ENCODE data around the gene CFAP20DC. TPM values are rescaled to one million over a fixed set of nuclear protein-coding genes. Genes with fewer than 3 reads are reported as not detected.

CFAP20DC gene
- total and polyA plus RNA-seq, 2 of the 8 experiments (the other 6 are each of a cell fraction or from before 2014, with no cell fraction given): 2.2 to 2.8 TPM

GRCh38 chr3:58751882-58752567 lies 297.8 kb downstream of the CFAP20DC start:
- Histone ChIP-seq H3K79me2 (ENCODE audit: control insufficient read depth in 1 of 2, insufficient read depth in 2 of 2, low read length in 2 of 2) (no peaks in the 10 kb centered on the region), H3K79me1 (ENCODE audit: low read depth, low read length) (no peaks in the 10 kb centered on the region), H4K20me1 (replicated peaks in 1 of 2; ENCODE audit: control insufficient read depth in 1 of 2, insufficient read depth in 2 of 2, low read length in 2 of 2) (peaks cover 0 to 2% of the 10 kb centered on the region in 2 experiments), H2AFZ (ENCODE audit: low read length) (no peak overlapping the region), H2BK15ac (ENCODE audit: low read length) (no peak overlapping the region), H2BK20ac (ENCODE audit: low read length) (no peak overlapping the region), H3K4me3 (ENCODE audit: extremely low read depth in 1 of 4, insufficient read depth in 2 of 4, low read depth in 3 of 4, low read length in 4 of 4) (no peak overlapping the region), H4K5ac (ENCODE audit: insufficient read length, low read depth, low read length) (no peak overlapping the region), H3K56ac (replicated peaks; ENCODE audit: insufficient read length, low read depth, low read length) (no peak overlapping the region), H3K9ac (replicated peaks in 1 of 4; ENCODE audit: extremely low read depth in 1 of 4, low read depth in 3 of 4, low read length in 3 of 4) (no peak overlapping the region), H2AK5ac (ENCODE audit: low read depth, low read length) (no peak overlapping the region), H3K14ac (ENCODE audit: insufficient read length) (no peak overlapping the region), H3K18ac (ENCODE audit: extremely low read depth, low read length) (no peak overlapping the region), H3K4me1 (replicated peaks in 1 of 4; ENCODE audit: control insufficient read depth in 3 of 4, insufficient read depth in 4 of 4, low read length in 3 of 4) (no peaks in the 10 kb centered on the region), H4K91ac (replicated peaks; ENCODE audit: insufficient read length, low read length) (no peak overlapping the region), H3K36me3 (ENCODE audit: control insufficient read depth in 2 of 4, insufficient read depth in 4 of 4, low read length in 3 of 4) (no peaks in the 10 kb centered on the region), H3K23ac (ENCODE audit: insufficient read length) (no peak overlapping the region), H3K4ac (replicated peaks; ENCODE audit: insufficient read length, low read depth, low read length) (no peak overlapping the region), H4K8ac (ENCODE audit: extremely low read depth, insufficient read depth, low read length) (no peak overlapping the region), H2BK5ac (ENCODE audit: low read depth, low read length) (no peak overlapping the region), H3K27me3 (replicated peaks in 1 of 4; ENCODE audit: control insufficient read depth in 3 of 4, extremely low read depth in 1 of 4, insufficient read depth in 3 of 4, low read length in 3 of 4) (no peaks in the 10 kb centered on the region), H3K4me2 (ENCODE audit: insufficient read depth in 1 of 2, low read depth in 2 of 2, low read length in 2 of 2) (no peak overlapping the region), H3K23me2 (ENCODE audit: low read depth, low read length) (no peaks in the 10 kb centered on the region), H3K27ac (ENCODE audit: low read depth, low read length) (no peak overlapping the region), H2BK120ac (replicated peaks; ENCODE audit: low read depth, low read length) (no peak overlapping the region), H3K9me3 (ENCODE audit: insufficient read depth in 2 of 2, low read depth in 1 of 2, low read length in 1 of 2) (no peaks in the 10 kb centered on the region), H2BK12ac (ENCODE audit: low read depth, low read length) (no peak overlapping the region)
- POLR2A ChIA-PET (ENCODE audit: partially characterized antibody): no interaction called here
- CTCF ChIA-PET (ENCODE audit: partially characterized antibody): no interaction called here
- no peak for DNase-seq (ENCODE audit: low read depth in 1 of 2, low spot score in 2 of 2)
- TF ChIP-seq CREB1 (IDR thresholded peaks at IDR 0.05) (no peak), PHF8 (conservative IDR thresholded peaks at IDR 0.05; ENCODE audit: low read depth, low read length) (no peak), RXRA (IDR thresholded peaks at IDR 0.05; ENCODE audit: insufficient read depth, low read depth, low read length) (no peak), SIN3A (conservative IDR thresholded peaks at IDR 0.05 in 1 of 2, IDR thresholded peaks at IDR 0.05 in 1 of 2; ENCODE audit: low read depth in 1 of 2, low read length in 2 of 2) (no peak), CBX8 (IDR thresholded peaks at IDR 0.05; ENCODE audit: borderline replicate concordance, low read depth, low read length) (no peak), CEBPB (IDR thresholded peaks at IDR 0.05; ENCODE audit: low read depth, low read length) (no peak), GTF2F1 (IDR thresholded peaks at IDR 0.05; ENCODE audit: borderline replicate concordance, low read depth, low read length) (no peak), SP2 (IDR thresholded peaks at IDR 0.05; ENCODE audit: low read length) (no peak)
- 88% methylated on average over 3 of the region's 3 CpGs; no CpG with 5 or more reads in 1 of the 2 experiments for WGBS, 2 experiments (ENCODE audit: extremely low coverage in 1 of 2, insufficient coverage in 1 of 2, insufficient read length in 1 of 2, insufficient replicate concordance in 2 of 2, low coverage in 1 of 2, low lambda C conversion rate in 2 of 2, missing lambda C conversion rate in 1 of 2)
- no peak for FAIRE-seq

All from H1 (cell line).